GM23338 (cell line): ENCODE data around the gene SLITRK2. TPM values are rescaled to one million over a fixed set of nuclear protein-coding genes. Genes with fewer than 3 reads are reported as not detected.

Experiments used
- ATAC-seq: fragments of 200-7000 bp; cut with Tn5 transposase; 3 replicates; pipeline ENCODE4 v1.9.1; 2020
- DNase-seq: peaks from one replicate; pipeline ENCODE4 v3.0.0-alpha.2; 2015; ENCODE audit warnings: low spot score
- H2AFZ ChIP-seq: fragments of 200-600 bp; sonication (generic); 2 replicates; pipeline ENCODE4 v1.8.0; 2016; ENCODE audit warnings: antibody characterized with exemption, mild to moderate bottlenecking, moderate library complexity
- H3F3A ChIP-seq: fragments of 200-600 bp; sonication (generic); replicated peaks from 2 replicates; pipeline ENCODE4 v1.8.0; 2017; ENCODE audit warnings: antibody characterized with exemption, mixed run types, low read depth
- H3K27ac ChIP-seq: fragments of 200-600 bp; sonication (generic); 2 replicates; pipeline ENCODE4 v1.6.1; 2016; ENCODE audit warnings: low read depth
- H3K27me3 ChIP-seq: fragments of 200-600 bp; sonication (generic); 2 replicates; pipeline ENCODE4 v1.8.0; 2016; ENCODE audit warnings: mild to moderate bottlenecking, mixed run types, moderate library complexity; ENCODE audit not compliant: insufficient read depth
- H3K36me3 ChIP-seq: fragments of 200-600 bp; sonication (generic); 2 replicates; pipeline ENCODE4 v1.8.0; 2016; ENCODE audit warnings: mild to moderate bottlenecking; ENCODE audit not compliant: insufficient read depth
- H3K4me1 ChIP-seq: fragments of 200-600 bp; sonication (generic); 2 replicates; pipeline ENCODE4 v1.8.0; 2016; ENCODE audit warnings: mild to moderate bottlenecking, moderate library complexity; ENCODE audit not compliant: insufficient read depth
- H3K4me2 ChIP-seq: fragments of 200-600 bp; sonication (generic); 2 replicates; pipeline ENCODE4 v1.7.1; 2017; ENCODE audit warnings: mixed run types
- H3K4me3 ChIP-seq: fragments of 200-600 bp; sonication (generic); 2 replicates; pipeline ENCODE4 v1.6.1; 2016; ENCODE audit warnings: mixed run types
- H3K79me2 ChIP-seq: fragments of 200-600 bp; sonication (generic); replicated peaks from 2 replicates; pipeline ENCODE4 v1.8.0; 2017; ENCODE audit warnings: mild to moderate bottlenecking; ENCODE audit not compliant: insufficient read depth
- H3K9me2 ChIP-seq: fragments of 200-600 bp; sonication (generic); 2 replicates; pipeline ENCODE4 v1.8.0; 2017; ENCODE audit not compliant: insufficient read depth
- H4K20me1 ChIP-seq: fragments of 200-600 bp; sonication (generic); replicated peaks from 2 replicates; pipeline ENCODE4 v1.8.0; 2017; ENCODE audit warnings: mild to moderate bottlenecking; ENCODE audit not compliant: insufficient read depth
- H3K27ac Mint-ChIP-seq: 2 replicates; pipeline ENCODE4 v1.8.0; 2020; ENCODE audit warnings: inconsistent platforms, mild to moderate bottlenecking, moderate library complexity, mixed read lengths
- H3K27me3 Mint-ChIP-seq: 3 replicates; pipeline ENCODE4 v1.8.0; 2022; ENCODE audit warnings: low read depth, mild to moderate bottlenecking, moderate library complexity, mixed read lengths, inconsistent platforms; ENCODE audit not compliant: insufficient read depth, poor library complexity
- H3K36me3 Mint-ChIP-seq: 3 replicates; pipeline ENCODE4 v1.8.0; 2021; ENCODE audit warnings: low read depth, mild to moderate bottlenecking, inconsistent platforms, moderate library complexity, mixed read lengths
- H3K4me1 Mint-ChIP-seq: 3 replicates; pipeline ENCODE4 v1.8.0; 2020; ENCODE audit warnings: mild to moderate bottlenecking, inconsistent platforms, mixed read lengths
- H3K4me3 Mint-ChIP-seq: 3 replicates; pipeline ENCODE4 v1.8.0; 2021; ENCODE audit warnings: moderate library complexity, mild to moderate bottlenecking, inconsistent platforms, mixed read lengths
- H3K9me3 Mint-ChIP-seq: 3 replicates; pipeline ENCODE4 v1.8.0; 2020; ENCODE audit warnings: moderate library complexity, mild to moderate bottlenecking, inconsistent platforms, mixed read lengths
- CREB1 ChIP-seq: fragments of 250-450 bp; sonication (Bioruptor Pico); IDR thresholded peaks from 2 replicates; pipeline ENCODE4 v1.5.0; 2020; ENCODE audit warnings: low read depth, mild to moderate bottlenecking, moderate library complexity
- EZH2phosphoT487 ChIP-seq: fragments of 200-600 bp; sonication (generic); IDR thresholded peaks from one replicate; pipeline ENCODE4 v1.8.1; 2018; ENCODE audit warnings: antibody characterized with exemption; ENCODE audit not compliant: unreplicated experiment
- JUNB ChIP-seq: IDR thresholded peaks from one replicate; pipeline ENCODE4 v1.6.1; 2016; ENCODE audit warnings: antibody characterized with exemption; ENCODE audit not compliant: unreplicated experiment
- NANOG ChIP-seq: IDR thresholded peaks from 2 replicates; pipeline ENCODE4 v1.6.1; 2016; ENCODE audit warnings: antibody characterized with exemption, borderline replicate concordance
- POLR2AphosphoS5 ChIP-seq: IDR thresholded peaks from 2 replicates; pipeline ENCODE4 v1.6.1; 2016; ENCODE audit warnings: antibody characterized with exemption, low read depth
- STAT1 ChIP-seq: IDR thresholded peaks from one replicate; pipeline ENCODE4 v1.6.1; 2016; ENCODE audit warnings: antibody characterized with exemption; ENCODE audit not compliant: unreplicated experiment
- ZNF331 ChIP-seq: fragments of 250-450 bp; sonication (Bioruptor Pico); IDR thresholded peaks from 2 replicates; pipeline ENCODE4 v1.5.0; 2020; ENCODE audit warnings: low read depth, mild to moderate bottlenecking, moderate library complexity
- polyA plus RNA-seq: library from polyadenylated mRNA; unstranded; fragments of >200 nt; fragmentation: Nextera tagmentation; extraction: Ambion mirVana; gene quantifications from 2 replicates; pipeline ENCODE4 v1.2.1, GENCODE V29; 2016
- total RNA-seq: library from RNA; depleted of rRNA; stranded (reverse); fragments of >200 nt; shearing (Covaris generic); gene quantifications from 2 replicates; pipeline ENCODE4 v1.2.3, GENCODE V29; 2014
- TF ChIP-seq, protein P1 (sequence below), 2 experiments: fragments of 200-600 bp in 1 of 2; sonication (generic) in 1 of 2; conservative IDR thresholded peaks; 2 replicates each; pipeline versions ENCODE4 v1.5.1 to v1.6.1; 2016 to 2017; ENCODE audit warnings: antibody characterized with exemption in 2 of 2, low read depth in 2 of 2, mild to moderate bottlenecking in 2 of 2, moderate library complexity in 1 of 2

Gene SLITRK2
- total and polyA plus RNA-seq, 2 experiments from 2014 or later = 0.10 to 0.24 TPM

DNA sequence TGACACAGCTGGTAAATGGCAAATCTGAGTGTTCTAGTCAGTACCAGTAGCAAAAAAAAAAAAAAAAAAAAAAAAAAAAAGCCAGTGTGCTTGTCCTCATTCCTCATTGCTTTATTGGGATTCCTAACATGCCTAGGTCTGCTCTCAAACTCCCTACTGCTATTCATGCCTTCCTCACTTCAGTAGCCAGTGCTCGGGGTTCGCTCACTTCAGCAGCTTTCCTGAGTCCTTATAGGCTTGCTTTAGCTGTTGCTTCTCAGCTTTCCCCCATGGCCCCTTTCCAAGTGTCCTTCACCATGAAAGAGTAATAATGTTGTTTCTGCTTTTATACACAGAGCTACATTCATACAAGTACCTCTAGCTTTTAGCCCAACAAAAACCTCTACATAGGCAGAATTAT lies 30.8 kb downstream of the SLITRK2 start (continued):
- TF ChIP-seq, protein P1, sequence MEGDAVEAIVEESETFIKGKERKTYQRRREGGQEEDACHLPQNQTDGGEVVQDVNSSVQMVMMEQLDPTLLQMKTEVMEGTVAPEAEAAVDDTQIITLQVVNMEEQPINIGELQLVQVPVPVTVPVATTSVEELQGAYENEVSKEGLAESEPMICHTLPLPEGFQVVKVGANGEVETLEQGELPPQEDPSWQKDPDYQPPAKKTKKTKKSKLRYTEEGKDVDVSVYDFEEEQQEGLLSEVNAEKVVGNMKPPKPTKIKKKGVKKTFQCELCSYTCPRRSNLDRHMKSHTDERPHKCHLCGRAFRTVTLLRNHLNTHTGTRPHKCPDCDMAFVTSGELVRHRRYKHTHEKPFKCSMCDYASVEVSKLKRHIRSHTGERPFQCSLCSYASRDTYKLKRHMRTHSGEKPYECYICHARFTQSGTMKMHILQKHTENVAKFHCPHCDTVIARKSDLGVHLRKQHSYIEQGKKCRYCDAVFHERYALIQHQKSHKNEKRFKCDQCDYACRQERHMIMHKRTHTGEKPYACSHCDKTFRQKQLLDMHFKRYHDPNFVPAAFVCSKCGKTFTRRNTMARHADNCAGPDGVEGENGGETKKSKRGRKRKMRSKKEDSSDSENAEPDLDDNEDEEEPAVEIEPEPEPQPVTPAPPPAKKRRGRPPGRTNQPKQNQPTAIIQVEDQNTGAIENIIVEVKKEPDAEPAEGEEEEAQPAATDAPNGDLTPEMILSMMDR (conservative IDR thresholded peaks at IDR 0.05; ENCODE audit: low read depth in 2 of 2) = no peak
- no peak for TF ChIP-seq EZH2phosphoT487

DNA sequence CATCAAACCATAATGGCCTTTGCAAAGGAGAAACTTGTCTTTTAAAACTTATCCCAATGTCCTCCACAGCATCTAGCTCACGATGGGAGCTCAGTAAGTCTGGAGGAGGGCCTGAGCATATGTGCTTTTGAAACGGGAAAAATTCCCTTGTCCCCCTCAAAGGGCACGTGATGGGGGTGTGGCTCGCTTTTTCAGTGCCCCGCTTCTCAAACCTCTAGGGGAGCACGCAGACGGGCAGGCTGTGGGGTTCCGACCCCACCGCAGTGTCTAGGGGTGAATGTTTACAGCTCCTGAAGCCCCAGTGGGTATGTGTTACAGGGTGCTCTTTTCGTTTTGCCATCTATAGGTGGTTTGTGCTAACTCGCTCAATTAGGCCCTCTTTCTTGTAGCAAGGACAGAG lies 31.2 kb downstream of the SLITRK2 start:
- no peaks in the 10 kb centered on the region for H4K20me1 ChIP-seq
- TF ChIP-seq POLR2AphosphoS5 (no peak), ZNF331 (CRISPR knock-in tag) (no peak), JUNB (no peak)
- no peaks in the 10 kb centered on the region for H3K79me2 ChIP-seq
- no peaks in the 10 kb centered on the region for H3K36me3 ChIP-seq
- no peaks in the 10 kb centered on the region for H3K4me1 ChIP-seq
- H2AFZ ChIP-seq = no peak overlapping the region
- H3K27ac Mint-ChIP-seq = no peak overlapping the region
- no peaks in the 10 kb centered on the region for H3K27me3 Mint-ChIP-seq
- DNase-seq = no peak
- H3K4me3 ChIP-seq = no peak overlapping the region
- H3K36me3 Mint-ChIP-seq = no peaks in the 10 kb centered on the region
- ATAC-seq = no peak
- H3K27me3 ChIP-seq = no peaks in the 10 kb centered on the region
- no peaks in the 10 kb centered on the region for H3K9me2 ChIP-seq
- H3K4me3 Mint-ChIP-seq = no peak overlapping the region
- no peak overlapping the region for H3K4me2 ChIP-seq
- H3F3A ChIP-seq = no peaks in the 10 kb centered on the region
- peaks cover 3% of the 10 kb centered on the region; the same call in 2 of the 3 replicates for H3K4me1 Mint-ChIP-seq
- peaks cover 9% of the 10 kb centered on the region; the same call in 2 of the 3 replicates for H3K9me3 Mint-ChIP-seq
- no peak overlapping the region for H3K27ac ChIP-seq

DNA sequence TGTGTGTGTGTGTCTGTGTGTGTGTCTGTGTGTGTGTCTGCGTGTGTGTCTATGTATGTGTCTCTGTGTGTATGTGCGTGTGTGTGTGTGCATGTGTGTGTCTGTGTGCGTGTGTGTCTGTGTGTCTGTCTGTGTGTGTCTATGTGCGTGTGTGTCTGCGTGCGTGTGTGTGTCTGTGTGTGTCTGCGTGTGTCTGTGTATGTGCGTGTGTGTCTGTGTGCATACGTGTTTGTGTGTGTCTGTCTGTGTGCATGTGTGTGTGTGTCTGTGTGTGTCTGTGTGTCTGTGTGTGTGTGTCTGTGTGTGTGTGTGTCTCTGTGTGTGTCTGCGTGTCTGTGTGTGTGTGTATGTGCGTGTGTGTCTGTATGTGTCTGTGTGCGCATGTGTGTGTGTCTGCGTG lies 35.6 kb downstream of the SLITRK2 start:
- no peaks in the 10 kb centered on the region for H3K9me2 ChIP-seq
- H3K4me3 ChIP-seq = no peak overlapping the region
- TF ChIP-seq NANOG (no peak), STAT1 (no peak), POLR2AphosphoS5 (no peak), CREB1 (CRISPR knock-in tag) (no peak), EZH2phosphoT487 (no peak)
- TF ChIP-seq, protein P1 (conservative IDR thresholded peaks at IDR 0.05; ENCODE audit: low read depth in 2 of 2) = no peak
- H3K36me3 ChIP-seq = no peaks in the 10 kb centered on the region
- H3K79me2 ChIP-seq = no peaks in the 10 kb centered on the region
- H4K20me1 ChIP-seq = no peaks in the 10 kb centered on the region
- Mint-ChIP-seq H3K36me3 (no peaks in the 10 kb centered on the region), H3K9me3 (peaks cover 13% of the 10 kb centered on the region), H3K4me1 (no peaks in the 10 kb centered on the region), H3K27me3 (no peaks in the 10 kb centered on the region), H3K27ac (no peak overlapping the region), H3K4me3 (no peak overlapping the region)
- DNase-seq (no peak), ATAC-seq (no peak)
- H3K4me2 ChIP-seq = no peak overlapping the region
- H2AFZ ChIP-seq = no peak overlapping the region
- no peaks in the 10 kb centered on the region for H3K4me1 ChIP-seq
- H3F3A ChIP-seq = no peaks in the 10 kb centered on the region
- no peak overlapping the region for H3K27ac ChIP-seq
- no peaks in the 10 kb centered on the region for H3K27me3 ChIP-seq
